ENCODE results near the gene CALCA.

The CALCA gene

DNA sequence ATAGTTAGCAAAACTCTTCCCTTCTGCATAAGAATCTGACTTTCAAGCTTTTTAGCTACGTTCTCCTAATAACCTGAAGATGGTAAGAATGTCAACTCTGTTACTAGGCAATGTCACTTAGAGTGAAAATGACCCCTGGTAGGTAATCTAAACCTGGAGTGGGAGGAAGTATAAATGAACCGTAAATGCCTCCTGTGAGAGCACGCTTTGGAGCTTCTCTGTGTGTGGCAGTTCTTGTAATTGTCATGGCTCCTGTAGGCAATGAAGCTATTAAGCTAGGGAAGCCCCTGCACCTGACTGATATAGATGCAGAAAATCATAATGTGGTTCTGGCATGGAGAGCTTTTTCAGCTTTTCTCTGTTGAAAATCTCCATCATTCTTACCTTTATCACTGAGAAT is 29.4 kb downstream of the CALCA start:
- ATAC-seq = no peak

DNA sequence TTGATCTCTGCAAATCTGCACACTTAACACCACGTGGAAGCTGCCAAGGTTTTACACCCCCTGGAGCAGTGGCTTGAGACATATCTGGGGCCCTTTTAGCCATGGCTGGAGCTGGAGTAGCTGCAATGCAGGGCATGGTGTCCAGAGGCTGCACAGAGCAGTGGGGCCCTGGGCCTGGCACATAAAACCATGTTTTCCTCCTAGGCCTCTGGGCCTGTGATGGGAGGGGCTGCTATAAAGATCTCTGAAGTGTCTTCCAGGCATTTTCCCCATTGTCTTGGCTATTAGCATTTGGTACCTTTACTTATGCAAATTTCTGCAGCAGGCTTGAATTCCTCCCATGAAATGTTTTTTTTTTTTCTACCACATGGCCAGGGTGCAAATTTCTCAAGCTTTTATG is 33.2 kb downstream of the CALCA start:
- no peak for ATAC-seq

DNA sequence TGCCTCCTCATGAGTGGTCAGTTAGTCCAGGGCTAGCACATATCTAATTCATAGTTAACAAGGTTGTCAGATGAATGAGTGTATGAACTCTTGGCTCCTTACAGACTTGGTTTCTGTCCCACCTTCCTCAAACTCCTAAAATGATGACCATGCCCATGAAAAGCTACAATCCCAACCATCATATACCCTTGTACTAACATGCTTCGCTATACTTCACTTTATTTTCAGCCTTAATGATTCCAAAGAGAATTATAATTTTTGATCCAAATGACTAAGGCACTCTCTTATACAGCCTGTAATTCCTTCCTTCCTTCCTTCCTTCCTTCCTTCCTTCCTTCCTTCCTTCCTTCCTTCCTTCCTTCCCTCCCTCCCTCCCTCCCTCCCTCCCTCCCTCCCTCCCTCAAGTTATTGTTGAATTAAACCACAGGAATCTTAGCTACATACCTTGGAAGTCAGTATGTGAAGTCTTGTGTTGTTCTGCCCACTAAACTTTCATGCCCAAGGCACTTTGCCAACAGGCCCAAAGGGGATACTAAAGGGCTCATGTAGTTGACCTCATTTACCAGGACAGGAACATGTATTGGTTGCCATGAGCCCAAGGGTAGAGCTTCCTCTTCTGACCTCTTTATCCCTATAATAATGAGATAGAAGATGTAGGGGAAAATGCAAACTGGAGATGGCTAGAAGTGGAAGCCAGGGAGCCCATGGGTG is 37.4 kb downstream of the CALCA start:
- ATAC-seq = no peak

DNA sequence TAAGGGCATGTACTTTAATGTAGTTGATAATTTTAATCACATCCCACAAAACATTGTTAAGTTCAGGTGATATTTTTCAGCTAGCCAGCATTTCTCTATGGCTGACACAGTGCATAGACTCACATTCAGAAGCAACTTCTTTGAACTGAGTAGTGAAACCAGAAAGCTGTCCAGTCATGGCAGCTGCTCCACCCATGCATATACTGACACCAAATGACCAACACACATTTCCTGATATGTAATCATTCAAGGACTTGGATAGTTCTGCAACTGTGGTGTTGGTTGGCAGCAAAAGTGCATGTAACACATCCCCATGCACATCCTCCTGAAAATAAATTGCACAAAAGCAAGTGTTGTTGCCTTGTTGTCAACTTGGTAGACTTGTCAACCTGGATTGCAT is 39.7 kb downstream of the CALCA start:
- no peak for ATAC-seq

DNA sequence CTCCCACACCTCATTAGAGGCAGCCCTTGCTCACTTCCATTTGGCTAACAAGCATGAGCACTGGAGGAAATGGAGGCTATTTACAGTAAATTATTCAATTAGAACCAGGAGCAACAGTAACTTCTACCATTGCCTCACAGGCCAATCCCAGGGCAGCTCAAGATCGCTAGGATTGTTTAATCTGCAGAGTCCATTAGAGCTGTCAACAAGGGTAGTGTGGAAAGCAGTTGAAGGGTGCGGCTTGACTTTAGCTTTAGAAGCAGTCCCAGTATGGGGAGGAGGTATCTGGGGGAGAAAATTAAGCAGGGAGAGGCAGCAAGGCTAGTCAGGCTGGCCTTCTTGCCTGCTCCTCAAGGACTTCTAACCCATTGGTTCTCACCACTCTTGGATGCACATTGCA is 41.8 kb downstream of the CALCA start:
- ATAC-seq = no peak

DNA sequence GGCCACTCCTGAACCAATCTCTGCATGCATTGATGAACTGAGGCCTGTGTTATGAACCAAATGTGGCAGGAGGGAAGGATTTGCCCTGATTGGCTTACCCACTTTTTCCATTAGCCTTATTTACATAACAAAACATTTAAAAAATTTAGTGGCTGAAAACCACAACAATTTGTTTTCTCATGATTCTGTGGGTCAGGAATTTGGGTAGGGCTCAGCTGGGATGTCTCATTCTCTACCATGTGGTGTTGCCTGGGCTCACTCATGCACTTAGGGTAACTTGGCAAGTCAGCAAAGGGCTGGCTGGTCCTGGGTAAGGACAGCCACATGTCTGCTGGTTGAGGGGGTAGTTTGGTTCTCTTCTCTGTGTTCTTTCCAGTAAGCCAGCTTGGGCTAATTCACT is 45.0 kb downstream of the CALCA start:
- no peak for ATAC-seq

DNA sequence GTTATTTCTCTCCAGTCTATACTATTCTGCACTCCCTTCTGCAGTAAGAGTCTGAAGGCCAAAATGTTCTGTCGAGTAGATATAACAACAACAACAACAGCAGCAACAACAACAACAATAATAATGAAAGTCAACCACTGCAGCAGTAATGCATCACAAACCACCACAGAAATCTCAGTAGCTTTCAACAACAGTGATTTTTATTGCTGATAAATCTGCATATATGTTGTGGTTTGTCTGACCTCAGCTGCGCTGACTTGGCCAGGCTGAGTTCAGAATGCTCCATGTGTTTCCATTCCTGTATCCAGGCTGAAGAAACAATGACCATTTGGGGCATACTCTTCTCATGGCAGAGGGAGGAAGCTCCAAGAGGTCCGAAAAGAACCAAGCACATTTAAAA is 47.8 kb downstream of the CALCA start:
- no peak for ATAC-seq

Measured in activated CD4-positive, CD25-positive, alpha-beta regulatory T cell treated with anti-CD3 and anti-CD28 coated beads, Interleukin-2, amount 50 U/mL, for 24 hours (primary cell).